CD4-positive, alpha-beta T cell treated with Interleukin-17A for 4 hours (primary cell): ENCODE results near the gene CXorf49.

ENCODE experiments used
- DNase-seq: peaks from one replicate; pipeline ENCODE4 v3.0.0-alpha.2; 2020; ENCODE audit warnings: mixed read lengths

CXorf49 gene

GRCh38 chrX:71671043-71671780 lies 46.9 kb downstream of the CXorf49 start:
- peak; percentile 33 for DNase-seq

- peak; percentile 45 for DNase-seq
Observed at GRCh38 chrX:71669947-71670346, 48.1 kb downstream of the CXorf49 start.

GRCh38 chrX:71669492-71669891 lies 48.6 kb downstream of the CXorf49 start:
- DNase-seq = no peak

- no peak for DNase-seq
Observed at GRCh38 chrX:71668248-71668595, 49.9 kb downstream of the CXorf49 start.

- no peak for DNase-seq
Observed at GRCh38 chrX:71667328-71668247, 50.5 kb downstream of the CXorf49 start, which contains the start of gene LOC101059915. Gene LOC101059915 (plus strand): TSS chrX:71667546.

GRCh38 chrX:71666240-71667223 lies 51.6 kb downstream of the CXorf49 start:
- DNase-seq = no peak

GRCh38 chrX:71665747-71666146 lies 52.3 kb downstream of the CXorf49 start:
- no peak for DNase-seq

GRCh38 chrX:71664889-71665491 lies 53.1 kb downstream of the CXorf49 start:
- DNase-seq = no peak
